Right lobe of liver (tissue), 6 donors: Measurements from ENCODE around the gene EXOSC7. TPM values are rescaled to one million over a fixed set of nuclear protein-coding genes. Genes with fewer than 3 reads are reported as not detected.

Experiments used
- ATAC-seq, 4 donors: fragments of 200-7000 bp; cut with Tn5 transposase; one replicate each; pipeline ENCODE4 v1.9.1; 2020; ENCODE audit warnings: mild to moderate bottlenecking in 4 of 4, moderate library complexity in 4 of 4
- DNase-seq, 3 donors: peaks; one replicate each; pipeline ENCODE4 v3.0.0-alpha.2; 2020
- H3K27ac ChIP-seq, 3 donors: fragments of 200-600 bp; one replicate each; pipeline ENCODE4 v1.8.0; 2022
- H3K27me3 ChIP-seq, 2 donors: fragments of 200-600 bp; one replicate each; pipeline ENCODE4 v1.8.0; 2022
- H3K36me3 ChIP-seq, 4 donors: fragments of 200-600 bp; sonication (generic) in 1 of 4; one replicate each; pipeline versions ENCODE4 v1.5.1 to v1.8.0; 2017 to 2022; ENCODE audit warnings: control low read depth in 1 of 4
- H3K4me1 ChIP-seq, 4 donors: fragments of 200-600 bp; sonication (generic) in 1 of 4; one replicate each; pipeline versions ENCODE4 v1.5.1 to v1.8.0; 2017 to 2022; ENCODE audit warnings: control low read depth in 1 of 4
- H3K4me3 ChIP-seq, 3 donors: fragments of 200-600 bp; one replicate each; pipeline ENCODE4 v1.8.0; 2022
- H3K9me3 ChIP-seq, 4 donors: fragments of 200-600 bp; sonication (generic) in 1 of 4; one replicate each; pipeline versions ENCODE4 v1.5.1 to v1.8.0; 2017 to 2022; ENCODE audit warnings: control low read depth in 1 of 4
- CTCF ChIP-seq, 4 donors: fragments of 200-600 bp in 3 of 4; fragments of 450-650 bp in 1 of 4; IDR thresholded peaks; one replicate each; pipeline versions ENCODE4 v1.5.1 to v1.8.0; 2016 to 2022; ENCODE audit warnings: antibody characterized with exemption in 4 of 4, mild to moderate bottlenecking in 2 of 4
- POLR2A ChIP-seq: fragments of 450-650 bp; IDR thresholded peaks from one replicate; pipeline ENCODE4 v1.6.1; 2017; ENCODE audit warnings: antibody characterized with exemption, mild to moderate bottlenecking
- WGBS: methylation state at CpG from one replicate; pipeline ENCODE4 v1.1.6; 2018; ENCODE audit warnings: low coverage, low lambda C conversion rate; ENCODE audit not compliant: insufficient coverage; ENCODE audit errors: missing lambda C conversion rate; 5-methylcytosine and 5-hydroxymethylcytosine counted together
- intact Hi-C, 2 donors: fragments of 100-400 bp; cut with DNase I; formaldehyde crosslinking; loops; one replicate each; pipeline versions ENCODE4 v1.11.2 to v1.14.1; 2022
- total RNA-seq, 6 experiments: library from RNA; depleted of rRNA in 2 of 6; stranded (reverse); fragments of >200 nt in 2 of 6; fragmentation: NEBNext Ultra II Directional in 3 of 6; extraction: Animal tissue kit (Norgen Biotek cat#: 25700) in 3 of 6; gene quantifications; one replicate each; pipeline versions ENCODE4 v1.1.0 to v1.2.4, GENCODE V29; 2016 to 2023
- donor health status: DM: no; HTN: yes; CAD: no.
- donor health status: DM: no; HTN: no; CAD: no.
- donor health status: DM: no; HTN: no; CAD: no.
- donor health status: DM: no; HTN: yes; CAD: no.
- donor health status: DM: no; HTN: yes; CAD: no.

The EXOSC7 gene
- total RNA-seq, 6 experiments from 2014 or later: 15.1 to 25.7 (median 15.9) TPM

GRCh38 chr3:44987332-44987731 lies 11.3 kb downstream of the EXOSC7 start:
- H3K36me3 ChIP-seq: peaks cover 0 to 17% (median 2%) of the 10 kb centered on the region in 4 donors
- intact Hi-C loops: no loop called here
- no peak overlapping the region for H3K27ac ChIP-seq
- DNase-seq: no peak
- no peak overlapping the region for H3K4me3 ChIP-seq
- peaks cover 0 to 16% (median 5%) of the 10 kb centered on the region in 4 donors for H3K4me1 ChIP-seq
- H3K9me3 ChIP-seq: no peaks in the 10 kb centered on the region
- no peaks in the 10 kb centered on the region for H3K27me3 ChIP-seq
- no peak for ATAC-seq
- WGBS: 88% methylated on average over 6 of the region's 6 CpGs
- TF ChIP-seq POLR2A: no peak
- TF ChIP-seq CTCF (IDR thresholded peaks at IDR 0.05): no peak

- Histone ChIP-seq H3K4me1 (peaks cover 0 to 9% (median 3%) of the 10 kb centered on the region in 4 donors), H3K36me3 (peaks cover 0 to 17% (median 2%) of the 10 kb centered on the region in 4 donors), H3K4me3 (no peak overlapping the region), H3K27ac (no peak overlapping the region), H3K9me3 (no peaks in the 10 kb centered on the region), H3K27me3 (no peaks in the 10 kb centered on the region)
- WGBS: 93% methylated on average over 2 of the region's 2 CpGs
- no peak for DNase-seq
- peak in 1 of 4 donors; percentile 37 for ATAC-seq
- intact Hi-C loops: no loop called here
- no peak for TF ChIP-seq POLR2A
- peak; percentile 23 to 40 (median 34) for TF ChIP-seq CTCF (IDR thresholded peaks at IDR 0.05)
Measured at GRCh38 chr3:44988073-44988472, 12.0 kb downstream of the EXOSC7 start.

- no peak overlapping the region for H3K27ac ChIP-seq
Measured at GRCh38 chr3:44989141-44989540, 13.1 kb downstream of the EXOSC7 start.

GRCh38 chr3:44989636-44990373 lies 13.8 kb downstream of the EXOSC7 start:
- TF ChIP-seq CTCF (IDR thresholded peaks at IDR 0.05): no peak
- no peak for TF ChIP-seq POLR2A
- intact Hi-C loops: no loop called here
- DNase-seq: no peak
- peaks cover 0 to 17% (median 2%) of the 10 kb centered on the region in 4 donors for H3K36me3 ChIP-seq
- H3K4me3 ChIP-seq: no peak overlapping the region
- ATAC-seq: peak in 2 of 4 donors; percentile 19 to 47
- WGBS: 43% methylated on average over 1 of the region's 1 CpG
- H3K27me3 ChIP-seq: no peaks in the 10 kb centered on the region
- peaks cover 0 to 9% (median 2%) of the 10 kb centered on the region in 4 donors for H3K4me1 ChIP-seq
- H3K9me3 ChIP-seq: no peaks in the 10 kb centered on the region
- no peak overlapping the region for H3K27ac ChIP-seq

More at GRCh38 chr3:44989141-44989540, 13.1 kb downstream of the EXOSC7 start:
- no peak for TF ChIP-seq POLR2A
- TF ChIP-seq CTCF (IDR thresholded peaks at IDR 0.05): no peak
- no peaks in the 10 kb centered on the region for H3K27me3 ChIP-seq
- peaks cover 0 to 17% (median 2%) of the 10 kb centered on the region in 4 donors for H3K36me3 ChIP-seq
- intact Hi-C loops: no loop called here
- WGBS: 100% methylated on average over 3 of the region's 8 CpGs
- no peaks in the 10 kb centered on the region for H3K9me3 ChIP-seq
- ATAC-seq (no peak), DNase-seq (no peak)
- peaks cover 0 to 4% (median 2%) of the 10 kb centered on the region in 4 donors for H3K4me1 ChIP-seq
- no peak overlapping the region for H3K4me3 ChIP-seq
